GM12878 (cell line): ENCODE data around the gene MCM6. TPM values are rescaled to one million over a fixed set of nuclear protein-coding genes. Genes with fewer than 3 reads are reported as not detected.

ENCODE experiments used
- ATAC-seq: fragments of 200-7000 bp; cut with Tn5 transposase; 3 replicates; pipeline ENCODE4 v1.9.1; 2020; ENCODE audit warnings: mild to moderate bottlenecking, moderate library complexity
- BruUV-seq: library from RNA; stranded (reverse); fragments of 400-500 nt; replicated peaks from 2 replicates; lab custom pipeline; 2021; lab: Mats Ljungman, UMichigan
- CTCF ChIA-PET: fragments of 300-600 bp; sonication (Branson Sonifier 250); formaldehyde crosslinking; extraction: SDS; loops from one replicate; lab custom pipeline; 2021; ENCODE audit warnings: inconsistent platforms; lab: Yijun Ruan, JAX
- POLR2A ChIA-PET: fragments of 350-600 bp; formaldehyde crosslinking; extraction: SDS; loops from one replicate; lab custom pipeline; 2021; ENCODE audit warnings: inconsistent platforms; lab: Charles Lee
- RAD21 ChIA-PET: fragments of 300-600 bp; sonication (Branson Sonifier 250); formaldehyde crosslinking; loops from one replicate; lab custom pipeline; 2023; ENCODE audit warnings: antibody characterized with exemption; ENCODE audit not compliant: unreplicated experiment; lab: Charles Lee
- SMC1A ChIA-PET: fragments of 300-600 bp; sonication (Branson Sonifier 250); formaldehyde crosslinking; loops from one replicate; lab custom pipeline; 2023; ENCODE audit not compliant: unreplicated experiment, uncharacterized antibody; lab: Charles Lee
- DNase-seq: peaks from one replicate; pipeline ENCODE4 v3.0.0-alpha.2; 2011; ENCODE audit warnings: low read depth, low spot score
- FAIRE-seq: peaks from 3 replicates; lab custom pipeline; 2011; peaks lifted over from hg19 to GRCh38; lab: Jason Lieb, UNC
- H2AFZ ChIP-seq: 2 replicates; pipeline ENCODE4 v1.6.0; 2011; ENCODE audit warnings: low read depth, low read length, control low read depth; ENCODE audit not compliant: control insufficient read depth
- H3K27ac ChIP-seq: 2 replicates; pipeline ENCODE4 v1.5.1; 2011; ENCODE audit warnings: control low read depth; ENCODE audit not compliant: control insufficient read depth, insufficient read depth
- H3K27me3 ChIP-seq, 2 experiments: replicated peaks in 1 of 2; 2 replicates each; pipeline versions ENCODE4 v1.6.0 to v1.6.1; 2011; ENCODE audit warnings: low read length in 1 of 2; ENCODE audit not compliant: control insufficient read depth in 2 of 2, insufficient read depth in 2 of 2
- H3K36me3 ChIP-seq, 2 experiments: 2 replicates each; pipeline ENCODE4 v1.5.1; 2011; ENCODE audit warnings: low read length in 1 of 2; ENCODE audit not compliant: control insufficient read depth in 2 of 2, insufficient read depth in 2 of 2
- H3K4me1 ChIP-seq: 2 replicates; pipeline ENCODE4 v1.6.1; 2011; ENCODE audit warnings: mild to moderate bottlenecking, low read length, moderate library complexity, mixed read lengths; ENCODE audit not compliant: control insufficient read depth, insufficient read depth
- H3K4me2 ChIP-seq: 2 replicates; pipeline ENCODE4 v1.6.0; 2011; ENCODE audit warnings: control low read depth; ENCODE audit not compliant: control insufficient read depth, insufficient read depth
- H3K4me3 ChIP-seq: fragments of 200-600 bp; sonication (generic); 2 replicates; pipeline ENCODE4 v1.5.1; 2016
- H3K79me2 ChIP-seq: 2 replicates; pipeline ENCODE4 v1.6.0; 2011; ENCODE audit warnings: low read length; ENCODE audit not compliant: control insufficient read depth, insufficient read depth
- H3K9ac ChIP-seq: 2 replicates; pipeline ENCODE4 v1.8.0; 2011; ENCODE audit warnings: low read length, control low read depth, mixed read lengths; ENCODE audit not compliant: control insufficient read depth, insufficient read depth
- H3K9me3 ChIP-seq: replicated peaks from 3 replicates; pipeline ENCODE4 v1.5.1; 2011; ENCODE audit warnings: mild to moderate bottlenecking, low read length; ENCODE audit not compliant: control insufficient read depth, insufficient read depth
- H4K20me1 ChIP-seq: 2 replicates; pipeline ENCODE4 v1.6.0; 2011; ENCODE audit not compliant: control insufficient read depth, insufficient read depth
- E2F4 ChIP-seq: IDR thresholded peaks from 2 replicates; pipeline ENCODE4 v1.6.1; 2012; ENCODE audit warnings: low read depth, low read length, improper control_type of control experiment
- PML ChIP-seq: IDR thresholded peaks from 2 replicates; pipeline ENCODE4 v1.6.1; 2012; ENCODE audit warnings: low read length, inconsistent platforms
- RBBP5 ChIP-seq: fragments of 200-600 bp; sonication (generic); conservative IDR thresholded peaks from 2 replicates; pipeline ENCODE4 v1.6.1; 2016
- REST ChIP-seq: IDR thresholded peaks from 2 replicates; pipeline ENCODE4 v1.6.1; 2012; ENCODE audit warnings: mild to moderate bottlenecking, low read depth, low read length
- ZNF207 ChIP-seq: fragments of 450-650 bp; IDR thresholded peaks from 2 replicates; pipeline ENCODE4 v1.6.1; 2014; ENCODE audit warnings: antibody characterized with exemption, mild to moderate bottlenecking, borderline replicate concordance
- WGBS: methylation state at CpG from one replicate; pipeline ENCODE4 v1.1.6; 2016; ENCODE audit warnings: low lambda C conversion rate; ENCODE audit not compliant: insufficient replicate concordance, insufficient coverage; ENCODE audit errors: missing lambda C conversion rate; 5-methylcytosine and 5-hydroxymethylcytosine counted together
- in situ Hi-C: fragments of 300-500 bp; cut with MboI; formaldehyde crosslinking; loops from 9 replicates; pipeline ENCODE4 v1.14.3; 2018; ENCODE audit warnings: mixed read lengths
- intact Hi-C: fragments of 100-400 bp; cut with micrococcal nuclease; formaldehyde crosslinking; loops from one replicate; pipeline ENCODE4 v1.14.2; 2022; ENCODE audit not compliant: unreplicated experiment
- polyA plus RNA-seq, 11 experiments: library from polyadenylated mRNA; depleted of rRNA in 4 of 11; unstranded in 6 of 11; stranded (reverse) in 5 of 11; fragments of >200 nt; fragmentation: Nextera tagmentation in 4 of 11; fragmentation: Illumina TruSeq in 1 of 11; extraction: Ambion mirVana in 4 of 11; extraction: Trizol in 1 of 11; gene quantifications; 1 replicate in 1 of 11; 2 replicates in 10 of 11; pipeline versions ENCODE4 v1.2.1 to v1.2.3, GENCODE V29; 2011 to 2016; ENCODE audit warnings: inconsistent platforms in 2 of 11, missing spikeins in 2 of 11, low read depth in 1 of 11
- total RNA-seq, 4 experiments: library from RNA; depleted of rRNA in 3 of 4; stranded (reverse); fragments of >200 nt in 3 of 4; fragmentation: Illumina TruSeq in 1 of 4; extraction: Trizol in 1 of 4; gene quantifications; 2 replicates each; pipeline versions ENCODE4 v1.2.1 to v1.2.3, GENCODE V29; 2013 to 2021

The MCM6 gene
- total and polyA plus RNA-seq, 10 of the 15 experiments (the other 5 are each of a cell fraction or from before 2014, with no cell fraction given): 37.4 to 118 (median 82.2) TPM

GRCh38 chr2:135826544-135826943 is 49.7 kb downstream of the MCM6 start:
- WGBS: 93% methylated on average over 6 of the region's 6 CpGs
- BruUV-seq: no TSS peak
- H3K4me3 ChIP-seq: no peak overlapping the region
- TF ChIP-seq RBBP5: no peak
- TF ChIP-seq ZNF207: no peak
- TF ChIP-seq E2F4: no peak
- no peak for TF ChIP-seq REST
- TF ChIP-seq PML: no peak
- ATAC-seq (no peak), FAIRE-seq (no peak), DNase-seq (no peak)
- peaks cover 7% of the 10 kb centered on the region for H3K9me3 ChIP-seq
- H3K27me3 ChIP-seq: no peaks in the 10 kb centered on the region
- peaks cover 17% of the 10 kb centered on the region for H3K4me1 ChIP-seq
- intact Hi-C loops: no loop called here
- H3K27ac ChIP-seq: no peak overlapping the region
- peaks cover 1% of the 10 kb centered on the region; the same call in 1 of the 2 replicates for H3K79me2 ChIP-seq
- SMC1A ChIA-PET: interaction anchor here (0.6 to 1.4 kb wide), 3 partner anchors 65 to 692 kb away, joined by 3 read pairs; no protein-coding TSS in a partner anchor
- H3K36me3 ChIP-seq: no peaks in the 10 kb centered on the region
- no peak overlapping the region for H3K9ac ChIP-seq
- RAD21 ChIA-PET: interaction anchor here (0.6 kb wide), 1 partner anchor 347 kb away, joined by 3 read pairs; no protein-coding TSS in a partner anchor
- no peak overlapping the region for H2AFZ ChIP-seq
- in situ Hi-C loops: no loop called here
- H3K4me2 ChIP-seq: no peak overlapping the region
- POLR2A ChIA-PET: no interaction called here
- CTCF ChIA-PET: no interaction called here
- no peaks in the 10 kb centered on the region for H4K20me1 ChIP-seq
